Natural killer cell treated with Interleukin-12 subunit alpha and Interleukin-12 subunit beta and Interleukin-15 and Interleukin-18, amount 100 ng/mL, for 72 hours (primary cell): ENCODE measurements around the gene IRF2BPL. TPM values are rescaled to one million over a fixed set of nuclear protein-coding genes. Genes with fewer than 3 reads are reported as not detected.

Experiments used
- ATAC-seq, 2 donors: fragments of 150-1000 bp; cut with Tn5 transposase in 1 of 2; sonication (Bioruptor Pico), chemical (Tn5 transposase) in 1 of 2; 2 replicates each; pipeline ENCODE4 v1.10.0; 2021
- DNase-seq: peaks from one replicate; pipeline ENCODE4 v3.0.0; 2022; ENCODE audit warnings: low spot score
- H3K27ac Mint-ChIP-seq, 2 donors: 1 replicate in 1 of 2; 2 replicates in 1 of 2; pipeline ENCODE4 v1.8.0; 2022; ENCODE audit warnings: mixed read lengths in 2 of 2, mild to moderate bottlenecking in 1 of 2, moderate library complexity in 1 of 2
- H3K27me3 Mint-ChIP-seq, 2 donors: 1 replicate in 1 of 2; 2 replicates in 1 of 2; pipeline ENCODE4 v1.8.0; 2022; ENCODE audit warnings: mixed read lengths in 2 of 2
- H3K36me3 Mint-ChIP-seq: one replicate; pipeline ENCODE4 v1.8.0; 2022; ENCODE audit warnings: mixed read lengths
- H3K4me1 Mint-ChIP-seq, 2 donors: 1 replicate in 1 of 2; 2 replicates in 1 of 2; pipeline ENCODE4 v1.8.0; 2022; ENCODE audit warnings: low read depth in 2 of 2, mixed read lengths in 2 of 2, mild to moderate bottlenecking in 1 of 2
- H3K4me3 Mint-ChIP-seq: one replicate; pipeline ENCODE4 v1.8.0; 2022; ENCODE audit warnings: mixed read lengths
- H3K9me3 Mint-ChIP-seq: 2 replicates; pipeline ENCODE4 v1.8.0; 2022; ENCODE audit warnings: mixed read lengths
- total RNA-seq, 2 donors: library from RNA; stranded (reverse); gene quantifications; one replicate each; pipeline ENCODE4 v1.2.3, GENCODE V29; 2022

Gene IRF2BPL
- total RNA-seq, 2 donors from 2014 or later, result 18.0 to 28.9 TPM

DNA sequence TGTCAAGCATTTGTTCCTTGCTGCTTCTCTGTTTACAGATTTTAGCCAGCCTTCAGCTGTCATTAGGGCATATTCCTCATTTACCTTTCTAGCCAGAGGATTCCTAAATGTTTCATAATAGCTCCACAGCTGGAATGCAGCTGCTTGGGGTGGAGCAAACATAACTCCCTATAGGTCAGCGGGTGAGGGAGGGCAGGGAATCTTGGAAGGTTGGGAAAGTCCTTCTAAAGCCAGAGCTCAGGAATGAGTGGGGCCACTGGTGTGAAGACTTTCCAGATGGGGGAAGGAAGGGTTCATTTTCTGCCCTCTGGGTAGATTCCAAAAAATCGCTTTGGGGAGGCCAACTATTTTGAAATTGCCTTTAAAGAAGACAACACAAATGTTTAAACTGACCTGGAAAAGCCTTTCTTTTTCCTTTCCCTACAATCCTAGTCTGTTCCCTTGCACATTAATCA lies 16.3 kb upstream of the IRF2BPL start:
- Mint-ChIP-seq H3K27me3 (no peaks in the 10 kb centered on the region), H3K27ac (peak overlapping the region in 1 of 2 donors; percentile 98), H3K4me3 (no peak overlapping the region), H3K36me3 (no peaks in the 10 kb centered on the region), H3K4me1 (peaks cover 44 to 46% of the 10 kb centered on the region in 2 donors), H3K9me3 (no peaks in the 10 kb centered on the region)
- DNase-seq, result no peak
- no peak for ATAC-seq

DNA sequence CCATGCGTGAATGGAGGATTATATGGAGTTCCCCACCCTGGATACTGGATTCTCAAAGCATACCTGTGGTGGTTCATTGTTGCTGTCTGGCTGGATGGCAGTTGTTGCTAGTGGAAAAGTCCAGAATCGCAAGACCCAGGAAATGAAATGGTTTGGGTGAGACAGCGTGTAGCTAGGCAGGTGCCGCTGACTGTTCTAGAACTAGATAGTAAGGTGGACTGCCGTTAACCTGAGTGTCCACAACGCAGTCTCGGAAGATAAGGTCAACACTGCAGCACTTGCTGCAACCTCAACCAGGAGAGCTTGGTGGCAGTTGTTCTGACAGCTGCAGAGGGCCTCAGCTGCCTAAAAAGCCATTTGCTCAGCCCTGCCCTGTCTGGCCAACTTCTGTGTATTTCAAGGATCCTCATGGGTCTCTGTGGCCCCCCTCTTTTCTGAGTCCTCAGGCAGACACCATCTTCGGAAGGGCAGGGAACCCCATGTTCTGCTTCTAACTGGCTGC lies 15.5 kb upstream of the IRF2BPL start:
- Mint-ChIP-seq H3K27ac (peak overlapping the region; percentile 95 to 98), H3K4me3 (peak overlapping the region; percentile 73), H3K27me3 (no peaks in the 10 kb centered on the region), H3K9me3 (no peaks in the 10 kb centered on the region), H3K36me3 (no peaks in the 10 kb centered on the region), H3K4me1 (peaks cover 52 to 54% of the 10 kb centered on the region in 2 donors)
- DNase-seq, result no peak
- no peak for ATAC-seq

DNA sequence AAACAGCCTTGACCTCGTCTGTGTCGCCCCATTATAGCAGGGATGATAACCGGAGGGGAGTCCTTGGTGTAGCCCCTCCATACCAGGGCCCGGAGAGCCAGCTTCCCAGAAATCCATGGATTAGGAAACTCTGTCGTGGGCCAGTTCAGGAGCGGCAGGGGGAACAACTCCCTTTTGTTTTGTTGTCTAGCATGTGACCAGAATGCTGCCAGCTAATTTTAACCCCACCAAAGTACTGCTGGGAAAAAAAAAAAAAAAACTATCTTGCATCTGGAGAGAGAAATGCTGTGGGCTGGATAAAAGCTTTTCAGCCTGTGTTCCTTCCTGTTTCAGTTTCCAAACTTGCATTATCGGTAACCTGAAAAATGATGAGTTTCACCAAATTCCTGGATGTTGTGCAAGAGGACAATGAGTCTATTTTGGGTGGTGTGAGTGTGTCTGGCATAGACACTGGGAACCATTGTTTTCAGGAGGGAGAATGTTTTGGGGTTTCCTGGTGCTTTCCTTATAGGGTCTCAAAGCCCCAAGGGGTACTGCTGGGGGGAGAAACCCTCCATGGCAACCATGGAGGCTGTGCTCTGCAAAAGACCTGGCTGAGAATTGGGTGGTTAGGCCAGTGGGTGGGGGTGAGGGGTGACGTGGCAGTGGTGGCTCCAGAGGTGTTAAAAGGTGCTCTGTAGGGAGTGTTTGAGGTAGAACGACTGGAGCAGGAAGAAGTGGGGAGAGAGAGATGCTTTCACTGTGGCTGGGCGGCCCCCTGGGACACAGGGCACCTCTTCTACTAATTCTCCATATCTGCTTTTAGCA lies 14.9 kb upstream of the IRF2BPL start:
- Mint-ChIP-seq H3K4me1 (peaks cover 59 to 60% of the 10 kb centered on the region in 2 donors), H3K27me3 (no peaks in the 10 kb centered on the region), H3K36me3 (no peaks in the 10 kb centered on the region), H3K27ac (peak overlapping the region; percentile 95 to 98), H3K9me3 (no peaks in the 10 kb centered on the region), H3K4me3 (peak overlapping the region; percentile 73)
- peak; percentile 72 to 77 for ATAC-seq
- DNase-seq, result peak; percentile 89

DNA sequence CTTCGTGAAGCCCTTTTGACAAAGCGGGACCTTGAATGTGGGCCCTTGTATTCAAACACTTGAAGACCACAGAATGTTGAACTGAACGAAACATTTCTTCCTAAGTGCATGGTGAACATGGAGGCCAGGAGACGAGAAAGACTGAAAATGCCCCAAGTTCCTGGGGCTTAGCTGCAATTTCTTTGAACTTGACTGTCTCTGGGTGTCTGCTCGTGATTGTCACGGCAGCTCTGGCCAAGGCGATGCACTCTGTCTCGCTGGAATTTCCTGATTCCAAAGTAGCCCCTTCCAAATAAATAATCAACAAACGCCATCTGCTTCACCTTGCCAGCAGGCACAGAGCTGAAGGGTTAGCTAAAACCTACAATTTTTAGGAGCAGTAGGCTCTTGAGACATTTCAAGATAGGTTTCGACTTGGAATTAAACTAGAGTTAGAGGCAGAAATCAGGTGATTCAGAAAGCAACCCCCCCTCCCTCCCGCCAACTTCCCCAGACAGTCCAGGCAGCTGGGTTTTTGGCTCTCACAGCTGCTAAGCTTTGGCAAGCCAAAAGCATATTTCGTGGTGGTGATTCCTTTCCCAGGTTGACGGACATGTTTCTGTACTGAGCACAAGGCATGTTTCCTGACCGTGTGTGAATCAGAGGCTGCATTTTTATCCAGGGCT lies 13.5 kb upstream of the IRF2BPL start:
- no peaks in the 10 kb centered on the region for H3K27me3 Mint-ChIP-seq
- ATAC-seq (no peak), DNase-seq (no peak)
- no peaks in the 10 kb centered on the region for H3K36me3 Mint-ChIP-seq
- H3K27ac Mint-ChIP-seq, result peak overlapping the region; percentile 95 to 98
- no peaks in the 10 kb centered on the region for H3K9me3 Mint-ChIP-seq
- H3K4me1 Mint-ChIP-seq, result peaks cover 72 to 74% of the 10 kb centered on the region in 2 donors
- H3K4me3 Mint-ChIP-seq, result peak overlapping the region; percentile 94

DNA sequence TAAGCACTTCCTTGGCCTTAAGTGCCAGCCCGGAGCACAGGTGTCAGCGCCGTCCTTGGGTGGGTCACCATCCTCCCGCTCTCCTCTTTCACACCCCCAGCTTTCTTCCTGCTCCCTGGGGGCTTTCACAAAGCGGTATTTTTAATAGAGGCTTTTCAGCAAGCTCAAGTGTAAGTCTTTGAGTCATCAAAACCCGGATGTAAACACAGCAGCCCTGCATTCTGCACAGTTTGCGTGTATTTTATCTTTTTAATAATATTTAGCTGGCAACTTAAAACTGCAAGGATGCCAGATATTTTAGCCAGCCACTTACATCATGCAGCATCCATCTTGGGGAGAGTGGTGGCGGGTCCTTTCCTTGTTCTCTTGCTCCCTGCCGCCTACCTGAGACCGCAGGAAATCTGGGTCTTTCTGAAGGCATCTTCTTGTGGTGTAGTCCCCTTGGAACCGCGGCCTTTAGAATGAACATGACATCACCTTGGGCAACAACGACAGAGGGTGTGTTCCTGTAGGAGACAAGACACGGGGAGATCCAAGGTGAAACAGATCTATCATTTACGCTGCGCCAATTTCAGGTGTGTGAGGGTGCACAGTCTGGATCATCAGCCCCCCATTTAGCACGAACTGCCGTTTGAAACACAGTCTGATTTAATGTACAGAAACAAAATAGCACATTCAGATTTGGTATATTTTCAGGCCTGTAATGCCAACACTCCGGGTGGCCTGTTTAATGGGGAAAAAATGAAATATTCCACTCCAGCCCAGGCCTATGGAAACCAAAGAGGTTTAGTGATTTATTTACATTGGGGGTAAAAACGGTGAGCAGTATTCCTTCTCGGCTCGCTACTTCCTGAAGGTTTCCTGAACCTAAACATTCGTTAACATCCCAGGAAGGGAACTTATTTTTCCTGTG lies 12.5 kb upstream of the IRF2BPL start:
- DNase-seq, result no peak
- ATAC-seq, result peak; percentile 68 to 75
- H3K4me1 Mint-ChIP-seq, result peaks cover 81% of the 10 kb centered on the region in 2 donors
- no peaks in the 10 kb centered on the region for H3K36me3 Mint-ChIP-seq
- H3K27me3 Mint-ChIP-seq, result no peaks in the 10 kb centered on the region
- peak overlapping the region; percentile 94 for H3K4me3 Mint-ChIP-seq
- peak overlapping the region; percentile 95 to 98 for H3K27ac Mint-ChIP-seq
- no peaks in the 10 kb centered on the region for H3K9me3 Mint-ChIP-seq

DNA sequence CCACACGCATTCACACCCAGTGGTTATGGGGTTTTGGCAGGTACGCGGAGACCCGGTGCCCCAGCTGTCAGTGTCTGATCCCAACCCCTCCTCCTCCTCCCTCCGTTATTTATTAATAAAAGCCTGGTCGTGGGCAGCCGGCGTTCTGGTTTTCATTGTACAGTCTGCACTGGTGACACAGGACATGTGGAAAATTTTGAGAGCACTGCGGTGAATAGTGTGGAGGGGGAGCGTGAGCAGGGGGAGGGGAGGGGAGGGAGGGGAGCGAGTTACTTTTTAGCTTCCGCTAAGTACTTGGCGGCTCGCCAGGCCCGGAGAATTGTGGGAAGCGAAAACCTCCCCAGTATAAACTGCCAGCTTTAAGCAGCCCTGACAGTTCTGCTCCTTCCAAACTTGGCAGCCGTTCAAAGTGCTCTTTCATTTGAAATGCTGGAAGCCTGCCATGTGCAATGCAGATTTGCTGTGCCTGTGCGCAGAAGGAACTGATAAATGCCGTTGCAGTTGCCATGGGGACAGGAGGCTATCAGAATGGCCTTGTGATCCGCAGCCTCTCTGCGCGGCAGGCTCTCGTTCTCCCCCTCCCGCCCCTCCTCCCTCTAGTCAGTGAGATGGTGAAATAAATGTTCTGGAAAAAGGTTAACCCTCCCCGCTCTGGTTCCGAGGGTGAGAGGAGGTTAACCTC lies 11.7 kb upstream of the IRF2BPL start:
- Mint-ChIP-seq H3K36me3 (no peaks in the 10 kb centered on the region), H3K4me1 (peaks cover 80 to 81% of the 10 kb centered on the region in 2 donors)

DNA sequence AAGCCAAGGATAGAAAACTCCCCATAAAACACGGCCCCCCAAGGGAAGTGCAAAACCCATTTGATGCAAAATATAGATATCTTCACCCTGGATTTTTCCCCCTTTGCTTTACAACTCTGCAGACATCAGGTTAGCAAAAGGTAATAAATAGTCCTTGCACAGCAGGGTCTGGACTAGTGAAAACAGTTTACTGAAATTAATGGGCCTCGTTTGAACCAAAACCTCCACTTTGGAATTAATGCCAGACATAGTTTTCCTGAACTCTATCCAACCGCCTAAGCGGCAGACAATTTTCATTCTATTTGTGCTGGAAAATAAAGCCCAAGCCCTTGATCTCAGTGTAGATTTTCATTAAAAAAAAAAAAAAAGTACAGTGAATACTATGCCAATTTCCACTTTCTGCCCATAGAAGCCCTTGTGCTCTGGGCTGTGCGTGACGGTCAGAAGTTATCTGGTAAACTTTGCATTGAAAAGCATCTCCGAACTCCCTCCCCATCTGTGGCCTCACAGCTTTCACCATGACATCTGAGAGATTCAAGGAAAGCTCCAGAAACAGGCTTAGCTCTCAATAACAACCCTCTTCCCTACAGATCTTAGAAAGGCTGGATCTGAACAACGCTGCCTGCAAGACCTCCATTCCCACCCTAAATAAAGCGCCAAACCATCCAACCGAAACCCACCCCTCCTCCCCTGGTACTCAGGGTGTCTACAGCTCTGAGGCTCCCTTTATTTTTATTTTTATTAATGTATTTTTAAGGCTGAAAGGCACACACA lies 11.0 kb upstream of the IRF2BPL start:
- Mint-ChIP-seq H3K4me3 (peak overlapping the region; percentile 94), H3K9me3 (no peaks in the 10 kb centered on the region), H3K27ac (peak overlapping the region; percentile 95 to 98), H3K4me1 (peaks cover 79 to 82% of the 10 kb centered on the region in 2 donors), H3K36me3 (no peaks in the 10 kb centered on the region), H3K27me3 (no peaks in the 10 kb centered on the region)
- no peak for ATAC-seq
- no peak for DNase-seq

More for the DNA sequence above, 11.7 kb upstream of the IRF2BPL start:
- Mint-ChIP-seq H3K4me3 (peak overlapping the region; percentile 94), H3K27ac (peak overlapping the region; percentile 95 to 98), H3K27me3 (no peaks in the 10 kb centered on the region), H3K9me3 (no peaks in the 10 kb centered on the region)
- ATAC-seq (peak; percentile 78 to 81), DNase-seq (peak; percentile 92)

DNA sequence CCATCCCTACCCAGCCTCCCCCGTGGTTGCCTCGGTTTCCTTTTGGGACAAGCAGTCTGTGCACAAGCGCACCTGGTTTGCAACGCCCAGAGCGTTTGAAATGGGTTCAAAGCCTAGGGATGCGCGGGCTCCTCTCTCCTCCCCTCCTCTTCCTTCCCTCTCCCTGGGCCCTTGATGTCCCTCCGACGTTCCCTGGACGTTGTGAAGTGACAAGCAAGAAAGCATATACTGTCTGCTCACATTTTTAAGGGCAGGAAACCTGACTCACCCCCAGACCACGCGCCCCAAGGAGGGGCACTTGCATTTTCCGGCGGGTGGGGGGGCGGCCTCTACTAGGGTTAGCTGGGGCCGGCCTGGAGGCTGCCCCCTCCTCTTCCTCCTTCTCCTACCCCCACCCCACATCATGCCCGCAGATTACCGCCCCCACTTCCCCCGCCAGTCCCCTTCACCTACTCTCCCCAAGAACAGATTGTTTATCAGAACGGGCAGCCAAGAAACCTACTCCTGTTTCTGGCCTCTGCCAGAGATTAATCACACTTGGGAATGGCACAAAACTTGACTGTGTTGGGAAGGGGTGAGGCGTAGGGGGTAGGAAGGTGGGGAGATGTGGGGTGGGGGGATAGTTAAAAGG lies 9.5 kb upstream of the IRF2BPL start:
- Mint-ChIP-seq H3K4me3 (peak overlapping the region; percentile 94), H3K9me3 (no peaks in the 10 kb centered on the region), H3K27me3 (no peaks in the 10 kb centered on the region), H3K4me1 (peaks cover 74 to 81% of the 10 kb centered on the region in 2 donors), H3K27ac (peak overlapping the region; percentile 95 to 98), H3K36me3 (no peaks in the 10 kb centered on the region)
- DNase-seq (no peak), ATAC-seq (no peak)

DNA sequence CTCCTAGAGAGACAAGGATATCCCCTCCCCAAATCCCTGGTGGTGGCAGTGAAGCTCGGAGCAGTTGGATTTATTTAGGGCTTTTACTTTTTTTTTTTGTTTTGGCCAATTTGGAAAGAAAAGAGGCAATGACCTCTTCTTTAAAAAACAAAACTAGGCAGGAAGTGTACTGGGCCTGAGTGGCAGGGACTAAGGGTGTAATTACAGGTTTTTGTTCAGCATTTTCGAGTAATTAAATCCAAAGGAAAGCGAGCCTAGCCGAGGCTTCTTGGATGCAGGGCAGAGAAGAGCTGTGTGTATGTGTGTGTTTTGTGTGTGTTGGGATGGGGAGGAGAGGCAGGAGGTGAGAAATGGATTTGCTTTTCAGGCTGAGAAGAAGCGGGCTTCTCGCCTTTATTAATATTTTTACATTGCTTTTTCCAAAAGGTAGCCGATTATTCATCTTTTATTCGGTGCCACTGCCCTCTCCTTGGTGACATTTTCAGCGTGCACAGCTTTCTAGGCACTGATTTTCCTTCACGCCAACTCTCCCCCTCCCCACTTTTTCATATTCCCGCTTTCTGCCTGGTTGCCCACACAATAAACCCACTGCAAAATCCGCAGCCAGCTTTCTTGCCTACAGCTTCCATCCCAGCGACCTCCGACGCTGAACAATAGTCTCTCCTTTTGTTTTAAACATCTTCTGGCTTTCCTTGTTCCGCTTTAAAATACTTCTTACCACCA lies 8.9 kb upstream of the IRF2BPL start:
- no peaks in the 10 kb centered on the region for H3K27me3 Mint-ChIP-seq
- H3K27ac Mint-ChIP-seq, result peak overlapping the region; percentile 95 to 98
- H3K4me1 Mint-ChIP-seq, result peaks cover 76 to 82% of the 10 kb centered on the region in 2 donors
- peak overlapping the region; percentile 94 for H3K4me3 Mint-ChIP-seq
- no peaks in the 10 kb centered on the region for H3K36me3 Mint-ChIP-seq
- ATAC-seq (no peak), DNase-seq (no peak)
- H3K9me3 Mint-ChIP-seq, result no peaks in the 10 kb centered on the region

DNA sequence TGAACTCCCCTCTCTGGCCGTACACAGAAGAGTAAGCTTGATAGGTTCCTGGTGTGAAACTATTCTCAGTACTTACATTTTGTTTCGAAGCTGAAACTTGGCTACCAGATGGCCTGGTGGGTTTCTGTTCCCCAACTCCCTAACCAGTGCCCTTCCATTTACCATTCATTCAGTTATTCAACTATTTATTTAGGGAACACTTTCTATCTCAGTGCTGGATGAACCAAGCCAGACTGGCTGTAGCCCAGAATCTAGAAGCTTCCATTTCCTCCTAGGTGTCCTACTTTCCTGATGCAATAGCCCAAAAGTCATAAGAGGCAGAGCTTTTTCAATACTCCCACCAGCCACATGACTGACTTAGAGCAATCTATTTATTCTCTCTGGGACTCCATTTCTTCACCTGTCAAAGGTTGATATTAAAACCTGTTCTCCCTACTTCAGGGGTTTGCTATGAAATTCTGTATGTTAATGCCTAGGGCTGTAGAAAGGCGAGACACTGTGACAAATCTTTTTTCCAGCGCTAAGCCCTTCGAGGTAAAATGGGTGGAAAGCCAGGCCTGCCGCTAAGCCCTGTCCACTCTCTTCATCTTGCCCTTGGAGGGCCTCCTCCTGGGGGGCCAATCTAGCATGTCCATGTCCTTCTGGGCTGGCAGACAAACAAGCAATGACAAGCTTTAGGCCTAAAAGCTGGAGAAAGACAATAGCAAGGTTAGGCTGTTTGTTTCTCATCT lies 8.1 kb upstream of the IRF2BPL start:
- no peak for DNase-seq
- no peaks in the 10 kb centered on the region for H3K36me3 Mint-ChIP-seq
- H3K9me3 Mint-ChIP-seq, result no peaks in the 10 kb centered on the region
- peak overlapping the region; percentile 95 to 98 for H3K27ac Mint-ChIP-seq
- peak overlapping the region; percentile 94 for H3K4me3 Mint-ChIP-seq
- peaks cover 79 to 83% of the 10 kb centered on the region in 2 donors for H3K4me1 Mint-ChIP-seq
- ATAC-seq, result no peak
- H3K27me3 Mint-ChIP-seq, result no peaks in the 10 kb centered on the region

DNA sequence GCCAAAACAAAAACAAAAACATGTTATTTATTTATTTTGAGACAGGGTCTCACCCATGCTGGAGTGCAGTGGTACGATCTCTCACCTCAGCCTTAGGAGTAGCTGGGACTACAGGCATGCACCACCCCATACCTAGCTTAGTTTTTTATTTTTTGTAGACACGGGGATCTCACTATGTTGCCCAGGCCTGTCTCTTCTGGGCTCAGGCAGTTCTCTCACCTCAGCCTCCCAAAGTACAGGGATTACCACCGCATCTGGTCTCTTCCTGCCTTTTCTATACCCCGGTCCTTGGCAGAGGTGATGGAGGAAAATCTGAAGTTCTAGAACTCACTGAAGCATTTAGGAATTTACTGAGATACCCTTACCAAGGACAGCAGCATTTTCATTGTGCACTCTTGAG lies 6.8 kb upstream of the IRF2BPL start:
- no peak for ATAC-seq
- no peak for DNase-seq
- Mint-ChIP-seq H3K27ac (peak overlapping the region; percentile 72 to 94), H3K9me3 (no peaks in the 10 kb centered on the region), H3K4me1 (peaks cover 72 to 78% of the 10 kb centered on the region in 2 donors), H3K27me3 (no peaks in the 10 kb centered on the region), H3K36me3 (no peaks in the 10 kb centered on the region), H3K4me3 (no peak overlapping the region)
